Stimulated activated CD4-positive, alpha-beta T cell treated with anti-CD3 and anti-CD28 coated beads, Interleukin-1b, Interleukin-23, amount 100 ng/mL, for 24 hours (primary cell): ENCODE results near the gene PRM3.

Experiments used
- DNase-seq, 4 experiments: peaks; one replicate each; pipeline ENCODE4 v3.0.0-alpha.2; 2020; ENCODE audit warnings: low read depth in 4 of 4, low spot score in 1 of 4

PRM3 gene

DNA sequence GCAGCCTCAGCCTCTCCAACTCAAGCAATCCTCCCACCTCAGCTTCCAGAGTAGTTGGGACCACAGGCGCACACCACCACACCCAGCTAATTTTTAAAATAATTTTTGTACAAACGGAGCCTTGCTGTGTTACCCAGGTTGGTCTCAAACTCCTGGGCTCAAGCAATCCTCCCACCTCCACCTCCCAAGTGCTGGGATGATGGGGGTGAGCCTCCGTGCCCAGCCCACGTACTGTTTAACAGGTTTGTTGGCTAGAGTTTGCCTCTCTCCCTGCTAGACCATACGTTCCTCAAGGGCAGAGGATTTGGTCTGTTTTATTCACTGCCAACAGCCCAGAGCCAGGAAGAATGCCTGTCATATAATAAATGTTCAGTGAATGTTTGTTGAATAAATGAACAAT lies 44.0 kb downstream of the PRM3 start:
- DNase-seq, result no peak

DNA sequence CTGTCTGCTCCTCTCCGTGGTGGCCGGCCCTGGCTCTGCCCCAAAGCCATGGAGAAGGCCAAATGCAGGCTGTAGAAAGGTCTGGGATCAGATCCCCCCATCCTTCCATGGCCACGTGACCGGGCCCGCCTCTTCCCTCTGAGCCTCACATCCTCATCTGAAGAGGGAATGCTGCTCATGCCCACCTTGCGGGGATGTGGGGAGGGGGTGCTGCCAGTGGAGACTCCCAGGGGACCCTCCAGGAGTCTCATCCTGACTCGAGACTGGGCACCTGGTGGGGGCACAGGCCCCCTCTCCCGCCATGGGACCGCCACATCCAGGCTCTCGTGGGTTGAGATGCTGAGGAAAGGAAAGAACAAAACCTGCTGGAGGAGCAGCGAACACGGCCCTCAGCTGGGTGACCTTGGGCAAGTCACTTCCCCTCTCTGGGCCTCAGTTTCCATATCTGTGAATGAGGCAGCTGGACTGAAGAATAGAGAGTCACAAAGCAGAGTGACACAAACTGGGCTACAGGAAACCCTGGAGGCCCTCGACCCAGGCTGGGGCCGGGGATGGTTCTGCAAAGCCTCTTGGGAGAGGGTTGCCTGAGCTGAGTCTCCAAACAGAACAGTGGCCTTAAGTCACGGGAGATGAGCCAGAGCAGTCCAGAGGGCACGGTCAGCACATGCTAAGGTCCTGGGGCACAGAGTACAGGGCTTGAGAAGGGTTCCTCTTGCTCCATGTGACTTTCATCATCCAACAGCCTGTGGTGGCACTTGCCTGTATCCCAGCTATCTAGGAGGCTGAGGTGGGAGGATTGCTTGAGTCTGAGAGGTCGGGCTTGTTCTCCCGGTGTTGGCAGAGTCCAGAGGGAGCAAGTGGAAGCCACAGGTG lies 47.5 kb downstream of the PRM3 start:
- DNase-seq, result no peak

DNA sequence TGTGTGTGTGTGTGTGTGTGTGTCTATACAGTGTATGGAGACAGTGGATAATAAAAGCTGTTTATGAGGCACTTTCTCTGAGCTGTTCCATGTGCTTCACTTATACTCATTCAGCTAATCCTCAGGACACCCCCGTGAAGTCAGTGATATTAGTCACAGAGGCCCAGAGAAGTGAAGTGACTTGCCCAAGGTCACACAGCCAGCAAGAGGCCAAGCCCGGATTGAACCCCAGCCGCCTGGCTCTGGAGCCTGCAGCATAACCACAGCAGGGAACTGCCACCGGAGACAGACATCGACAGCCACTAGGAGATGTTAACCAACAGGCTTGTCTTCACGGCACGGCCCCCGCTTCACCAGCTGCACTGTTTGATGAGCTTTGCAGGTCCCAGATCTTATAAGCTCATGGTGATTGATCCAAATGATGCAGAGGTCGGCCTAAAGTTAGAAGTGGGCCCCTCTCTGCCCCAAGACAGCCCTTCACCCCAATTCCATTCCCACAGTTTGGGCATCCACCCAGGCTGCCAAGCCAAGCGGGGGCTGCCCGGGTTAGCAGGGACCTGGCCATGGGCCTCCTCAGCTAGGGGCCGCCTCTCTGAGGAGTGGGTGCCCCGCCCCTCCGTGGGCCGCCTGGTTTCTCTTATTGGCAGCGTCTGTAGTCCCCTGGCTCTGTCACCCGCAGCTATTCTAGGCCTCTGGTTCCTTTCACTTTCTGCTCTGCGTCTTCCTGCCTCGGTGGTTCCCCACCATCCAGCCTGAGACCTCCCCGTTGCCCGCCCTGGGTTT lies 48.3 kb downstream of the PRM3 start:
- DNase-seq, result peak; percentile 41 to 84 (median 68)

DNA sequence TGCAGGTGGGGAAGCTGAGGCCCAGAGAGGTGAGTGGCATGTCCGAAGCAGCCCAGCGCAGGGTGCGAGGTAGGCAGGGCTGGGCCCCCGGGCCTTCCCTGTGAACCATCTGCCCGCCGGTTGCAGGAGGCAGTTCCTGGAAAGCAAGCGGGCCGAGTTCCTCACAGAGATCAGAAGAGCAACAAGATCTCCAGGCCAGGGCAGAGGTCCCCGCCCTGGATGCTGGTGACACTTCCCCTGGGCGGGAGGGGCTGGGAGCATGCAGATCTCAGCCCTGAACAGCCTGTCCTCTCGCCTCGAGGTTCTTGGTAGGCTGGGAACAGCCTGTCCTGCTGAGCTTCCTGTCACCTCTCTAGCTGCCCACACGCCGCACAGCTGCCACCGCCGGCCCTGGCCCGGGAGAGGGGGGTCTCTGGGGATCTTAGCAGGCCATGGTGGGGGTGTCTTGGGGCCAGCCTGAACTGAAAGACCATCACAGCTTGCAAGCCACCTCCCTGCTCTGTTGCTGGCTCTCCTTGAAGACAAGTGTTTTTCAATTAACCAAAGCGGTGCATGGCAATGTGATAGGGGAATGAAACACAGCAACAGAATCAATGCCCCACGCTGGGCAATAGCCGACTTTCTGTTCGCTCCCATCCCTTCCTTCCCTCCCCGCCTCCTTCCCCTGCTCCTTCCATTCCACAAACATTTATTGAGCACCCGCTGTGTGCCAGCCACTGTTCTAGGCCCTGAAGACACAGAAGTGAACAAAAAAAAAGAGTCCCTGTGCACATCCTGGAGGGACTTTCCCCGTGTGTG lies 49.1 kb downstream of the PRM3 start:
- peak in 1 of 4 experiments; percentile 62 for DNase-seq
